HG03460 (cell line): ENCODE results near the gene OR1B1.
"Not testable (repeated sequence)": the region's sequence is repeated elsewhere in the genome, so short reads cannot be mapped to it uniquely, and the experiment has no call there.

Source experiments
- ATAC-seq: cut with Tn5 transposase; IDR thresholded peaks from one replicate; pipeline ENCODE4 v1.9.1; 2021; ENCODE audit not compliant: unreplicated experiment

OR1B1 gene

GRCh38 chr9:122657527-122657926 is at the start of gene OR1B1:
Gene OR1B1 (minus strand): TSS chr9:122657627.
- ATAC-seq, result no peak

- no peak for ATAC-seq
Measured at GRCh38 chr9:122695696-122696095, 38.3 kb upstream of the OR1B1 start.

- ATAC-seq, result no peak
Measured at GRCh38 chr9:122684851-122685250, 27.4 kb upstream of the OR1B1 start.

- no peak for ATAC-seq
Measured at GRCh38 chr9:122672481-122672880, 15.1 kb upstream of the OR1B1 start.

GRCh38 chr9:122661416-122661815 is 4.0 kb upstream of the OR1B1 start, which contains the start of gene OR1L1:
Gene OR1L1 (plus strand): TSS chr9:122661716. CDS start chr9:122661716, 0 bp downstream.
- ATAC-seq, result no peak

- no peak for ATAC-seq
Measured at GRCh38 chr9:122656378-122656777, 1.0 kb downstream of the OR1B1 start.

- ATAC-seq, result no peak
Measured at GRCh38 chr9:122642226-122642625, 15.2 kb downstream of the OR1B1 start.

GRCh38 chr9:122619996-122620395 is 37.4 kb downstream of the OR1B1 start:
- ATAC-seq, result no peak

- no peak for ATAC-seq
Measured at GRCh38 chr9:122614362-122614761, 43.1 kb downstream of the OR1B1 start, which contains the start of gene OR1Q1. Gene OR1Q1 (plus strand): TSS chr9:122614738. CDS start chr9:122614738, 0 bp downstream.

GRCh38 chr9:122609804-122610203 is 47.6 kb downstream of the OR1B1 start:
- ATAC-seq, result no peak

- no peak for ATAC-seq
Measured at GRCh38 chr9:122606587-122606986, 50.8 kb downstream of the OR1B1 start.

GRCh38 chr9:122605691-122606090 is 51.7 kb downstream of the OR1B1 start:
- ATAC-seq, result no peak

GRCh38 chr9:122583284-122583683 is 74.1 kb downstream of the OR1B1 start, which contains the start of gene OR1L8:
Gene OR1L8 (minus strand): TSS chr9:122583384. CDS start chr9:122568477, 14,907 bp downstream.
- ATAC-seq, result not testable (repeated sequence)

GRCh38 chr9:122580360-122580759 is 77.1 kb downstream of the OR1B1 start:
- ATAC-seq, result no peak

GRCh38 chr9:122579874-122580273 is 77.6 kb downstream of the OR1B1 start:
- ATAC-seq, result no peak
